IMR-90 (cell line): ENCODE measurements around the gene UBE3B. TPM values are rescaled to one million over a fixed set of nuclear protein-coding genes. Genes with fewer than 3 reads are reported as not detected.

Experiments
- ATAC-seq: fragments of 200-7000 bp; cut with Tn5 transposase; 2 replicates; pipeline ENCODE4 v1.9.1; 2020; ENCODE audit warnings: low read depth, mild to moderate bottlenecking, moderate library complexity
- BruUV-seq: library from RNA; stranded (reverse); fragments of 400-500 nt; replicated peaks from 2 replicates; lab custom pipeline; 2021; lab: Mats Ljungman, UMichigan
- CTCF ChIA-PET: fragments of 300-600 bp; formaldehyde crosslinking; extraction: SDS; loops from one replicate; lab custom pipeline; 2021; ENCODE audit warnings: antibody characterized with exemption; lab: Yijun Ruan, JAX
- POLR2A ChIA-PET: fragments of 300-600 bp; sonication (Branson Sonifier 250); formaldehyde crosslinking; loops from one replicate; lab custom pipeline; 2022; ENCODE audit warnings: antibody characterized with exemption; ENCODE audit not compliant: unreplicated experiment; lab: Charles Lee
- DNase-seq: peaks from one replicate; pipeline ENCODE4 v3.0.0; 2013
- H2AFZ ChIP-seq: replicated peaks from 2 replicates; pipeline ENCODE3; 2013; ENCODE audit warnings: low read length, mild to moderate bottlenecking; ENCODE audit not compliant: poor library complexity
- H2AK5ac ChIP-seq: 2 replicates; pipeline ENCODE4 v1.6.1; 2013; ENCODE audit warnings: low read depth, low read length, inconsistent platforms
- H2AK9ac ChIP-seq: replicated peaks from 2 replicates; pipeline ENCODE3; 2013; ENCODE audit warnings: mild to moderate bottlenecking, low read depth, low read length, moderate library complexity; ENCODE audit not compliant: poor library complexity
- H2BK120ac ChIP-seq: 2 replicates; pipeline ENCODE4 v1.6.1; 2013; ENCODE audit warnings: low read depth, low read length, inconsistent platforms
- H2BK15ac ChIP-seq: 3 replicates; pipeline ENCODE4 v1.6.1; 2013; ENCODE audit warnings: low read depth, low read length, inconsistent platforms
- H2BK20ac ChIP-seq: 2 replicates; pipeline ENCODE4 v1.6.1; 2013; ENCODE audit warnings: low read depth, mild to moderate bottlenecking, inconsistent platforms, low read length, moderate library complexity
- H2BK5ac ChIP-seq: 2 replicates; pipeline ENCODE4 v1.6.1; 2013; ENCODE audit warnings: mild to moderate bottlenecking, low read depth, low read length, inconsistent platforms; ENCODE audit not compliant: poor library complexity, severe bottlenecking
- H3K14ac ChIP-seq: replicated peaks from 2 replicates; pipeline ENCODE4 v1.6.1; 2013; ENCODE audit warnings: low read depth, low read length, inconsistent platforms
- H3K18ac ChIP-seq: 2 replicates; pipeline ENCODE4 v1.6.1; 2013; ENCODE audit warnings: low read depth, low read length, control low read depth
- H3K23ac ChIP-seq: 2 replicates; pipeline ENCODE4 v1.6.1; 2013; ENCODE audit warnings: low read depth, low read length, inconsistent platforms
- H3K27ac ChIP-seq: 2 replicates; pipeline ENCODE4 v1.5.1; 2013; ENCODE audit warnings: mild to moderate bottlenecking, control low read depth, low read length; ENCODE audit not compliant: insufficient read depth
- H3K27me3 ChIP-seq: 2 replicates; pipeline ENCODE4 v1.6.1; 2013; ENCODE audit warnings: low read length; ENCODE audit not compliant: control insufficient read depth, insufficient read depth
- H3K36me3 ChIP-seq: 2 replicates; pipeline ENCODE4 v1.6.1; 2013; ENCODE audit warnings: low read length, mixed read lengths; ENCODE audit not compliant: control insufficient read depth, insufficient read depth
- H3K4ac ChIP-seq: 2 replicates; pipeline ENCODE4 v1.6.1; 2013; ENCODE audit warnings: low read depth, low read length, inconsistent platforms
- H3K4me1 ChIP-seq: 2 replicates; pipeline ENCODE4 v1.6.1; 2013; ENCODE audit warnings: low read length, mixed read lengths; ENCODE audit not compliant: control insufficient read depth, insufficient read depth
- H3K4me2 ChIP-seq: 2 replicates; pipeline ENCODE4 v1.6.1; 2013; ENCODE audit warnings: low read depth, mild to moderate bottlenecking, control low read depth, low read length, moderate library complexity
- H3K4me3 ChIP-seq: 2 replicates; pipeline ENCODE4 v1.5.1; 2013; ENCODE audit warnings: low read depth, mild to moderate bottlenecking, control low read depth, low read length, moderate library complexity; ENCODE audit not compliant: insufficient read depth
- H3K56ac ChIP-seq: 2 replicates; pipeline ENCODE4 v1.6.1; 2013; ENCODE audit warnings: low read length, inconsistent platforms; ENCODE audit not compliant: insufficient read depth; ENCODE audit errors: extremely low read depth
- H3K79me1 ChIP-seq, 2 experiments: 2 replicates each; pipeline ENCODE4 v1.6.1; 2013; ENCODE audit warnings: low read length in 2 of 2, inconsistent platforms in 1 of 2, low read depth in 1 of 2
- H3K9ac ChIP-seq: 2 replicates; pipeline ENCODE4 v1.6.1; 2013; ENCODE audit warnings: low read depth, low read length, control low read depth
- H3K9me1 ChIP-seq: 2 replicates; pipeline ENCODE4 v1.6.1; 2013; ENCODE audit warnings: low read length, inconsistent platforms; ENCODE audit not compliant: insufficient read depth
- H3K9me3 ChIP-seq: 2 replicates; pipeline ENCODE4 v1.6.1; 2013; ENCODE audit warnings: low read length; ENCODE audit not compliant: control insufficient read depth, insufficient read depth
- H4K20me1 ChIP-seq: 2 replicates; pipeline ENCODE4 v1.6.1; 2013; ENCODE audit warnings: low read length, inconsistent platforms; ENCODE audit not compliant: insufficient read depth
- H4K5ac ChIP-seq: 2 replicates; pipeline ENCODE4 v1.6.1; 2013; ENCODE audit warnings: mild to moderate bottlenecking, low read depth, low read length, control low read depth
- H4K8ac ChIP-seq, 2 experiments: 2 replicates each; pipeline ENCODE4 v1.6.1; 2013; ENCODE audit warnings: low read depth in 2 of 2, low read length in 2 of 2, control low read depth in 1 of 2, inconsistent platforms in 1 of 2
- H4K91ac ChIP-seq: 2 replicates; pipeline ENCODE4 v1.6.1; 2013; ENCODE audit warnings: low read depth, low read length, inconsistent platforms; ENCODE audit not compliant: insufficient read depth
- BHLHE40 ChIP-seq: fragments of 150-350 bp; IDR thresholded peaks from 2 replicates; pipeline ENCODE4 v1.6.1; 2016; ENCODE audit warnings: mild to moderate bottlenecking, low read depth, low read length
- CEBPB ChIP-seq: IDR thresholded peaks from 2 replicates; pipeline ENCODE4 v1.6.1; 2012; ENCODE audit warnings: low read depth, low read length, improper control_type of control experiment
- FOS ChIP-seq: fragments of 150-350 bp; IDR thresholded peaks from 2 replicates; pipeline ENCODE4 v1.6.1; 2016; ENCODE audit warnings: low read depth, low read length
- MAFK ChIP-seq: IDR thresholded peaks from 2 replicates; pipeline ENCODE4 v1.6.1; 2012; ENCODE audit warnings: low read depth, low read length, improper control_type of control experiment
- MAZ ChIP-seq: IDR thresholded peaks from 2 replicates; pipeline ENCODE4 v1.6.1; 2012; ENCODE audit warnings: low read depth, mild to moderate bottlenecking, low read length, improper control_type of control experiment, moderate library complexity, borderline replicate concordance
- RAD21 ChIP-seq: IDR thresholded peaks from 2 replicates; pipeline ENCODE4 v1.6.1; 2012; ENCODE audit warnings: low read length, improper control_type of control experiment
- RCOR1 ChIP-seq: IDR thresholded peaks from 2 replicates; pipeline ENCODE4 v1.6.1; 2012; ENCODE audit warnings: mild to moderate bottlenecking, low read length, improper control_type of control experiment; ENCODE audit not compliant: insufficient replicate concordance
- RFX5 ChIP-seq: IDR thresholded peaks from 2 replicates; pipeline ENCODE4 v1.8.0; 2012; ENCODE audit warnings: low read depth, mild to moderate bottlenecking, low read length, moderate library complexity
- SMC3 ChIP-seq: fragments of 150-350 bp; IDR thresholded peaks from 2 replicates; pipeline ENCODE4 v1.6.1; 2016; ENCODE audit warnings: low read depth, mild to moderate bottlenecking, antibody characterized with exemption, low read length, moderate library complexity
- WGBS, 2 experiments: methylation state at CpG; one replicate each; pipeline versions ENCODE4 v1.1.5 to v1.1.7; 2013; ENCODE audit warnings: missing lambda C conversion rate in 2 of 2; ENCODE audit not compliant: insufficient read length in 1 of 2; ENCODE audit errors: extremely low coverage in 2 of 2; 5-methylcytosine and 5-hydroxymethylcytosine counted together
- dilution Hi-C: fragments of 300-500 bp; cut with HindIII; formaldehyde crosslinking; loops from one replicate; pipeline ENCODE4 v1.14.3; 2018; ENCODE audit warnings: low sequenced_read_pairs; ENCODE audit not compliant: unreplicated experiment
- in situ Hi-C: fragments of 300-500 bp; cut with MboI; formaldehyde crosslinking; loops from 3 replicates; pipeline ENCODE4 v1.14.3; 2019; ENCODE audit warnings: low sequenced_read_pairs, inconsistent platforms, mixed read lengths
- intact Hi-C: fragments of 100-400 bp; cut with micrococcal nuclease; formaldehyde crosslinking; loops from 2 replicates; pipeline ENCODE4 v1.10.0; 2022
- polyA plus RNA-seq, 3 experiments: library from polyadenylated mRNA; depleted of rRNA; stranded (reverse); fragments of >200 nt; gene quantifications; 2 replicates each; pipeline ENCODE4 v1.2.3, GENCODE V29; 2012; ENCODE audit warnings: low replicate concordance in 1 of 3
- total RNA-seq: library from RNA; depleted of rRNA; stranded (reverse); fragments of >200 nt; gene quantifications from 2 replicates; pipeline ENCODE4 v1.2.3, GENCODE V29; 2012
- TF ChIP-seq, protein P1 (sequence below): conservative IDR thresholded peaks from 2 replicates; pipeline ENCODE4 v1.5.1; 2012; ENCODE audit warnings: mild to moderate bottlenecking, low read depth, low read length, improper control_type of control experiment
- TF ChIP-seq, protein P2 (sequence below): fragments of 150-350 bp; IDR thresholded peaks from 2 replicates; pipeline ENCODE4 v1.6.1; 2016; ENCODE audit warnings: low read depth, mild to moderate bottlenecking, low read length, moderate library complexity, borderline replicate concordance

The UBE3B gene
- total and polyA plus RNA-seq, 2 of the 4 experiments (the other 2 are of a cell fraction) = 18.8 to 24.9 TPM

DNA sequence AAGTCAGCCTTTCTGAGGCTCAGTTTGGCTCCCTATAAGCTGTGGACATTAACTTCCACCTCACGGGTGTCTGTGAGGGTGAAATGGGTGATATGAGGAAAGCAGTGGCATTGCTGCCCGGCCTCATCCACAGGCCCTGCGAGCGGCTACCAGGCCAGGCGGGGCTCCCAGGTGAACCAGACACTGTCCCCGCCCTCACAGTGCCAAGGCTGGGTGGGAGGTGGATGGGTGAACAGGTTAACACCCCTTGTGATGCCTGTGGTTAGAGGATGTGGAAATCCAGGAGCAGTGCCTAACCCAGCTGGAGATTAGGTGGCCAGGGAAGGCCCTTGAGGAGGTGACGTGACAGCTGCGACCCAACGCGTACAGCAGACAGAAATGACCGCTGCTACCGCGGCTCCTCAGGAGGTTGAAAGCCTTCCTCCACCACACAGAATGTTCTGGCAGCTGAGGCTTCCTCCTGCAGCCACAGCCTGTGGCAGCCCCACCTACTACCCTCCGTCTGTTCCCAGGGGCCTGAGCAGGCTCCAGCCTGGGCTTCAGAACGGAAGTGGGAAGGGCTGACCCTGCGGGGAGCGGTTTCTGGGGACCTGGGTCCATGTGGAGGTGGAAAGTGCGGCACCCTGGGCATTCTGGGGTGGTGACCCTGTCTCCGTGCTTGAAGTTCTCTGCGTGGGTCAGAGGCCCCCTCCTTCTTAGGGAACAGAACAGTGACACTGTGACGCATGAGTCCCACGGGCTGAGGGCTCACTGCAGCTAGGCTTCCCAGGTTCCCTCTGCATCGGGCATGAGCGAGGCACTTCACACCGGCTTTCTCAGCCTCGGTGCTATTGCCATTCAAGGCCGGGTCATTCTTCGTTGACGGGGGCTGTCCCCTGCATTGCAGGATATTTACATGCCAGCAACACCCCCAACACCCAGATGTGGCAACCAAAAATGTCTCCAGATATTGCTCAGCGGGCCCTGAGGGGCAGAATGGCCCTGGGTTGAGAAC is 86.2 kb downstream of the UBE3B start (continued):
- TF ChIP-seq MAFK = no peak

DNA sequence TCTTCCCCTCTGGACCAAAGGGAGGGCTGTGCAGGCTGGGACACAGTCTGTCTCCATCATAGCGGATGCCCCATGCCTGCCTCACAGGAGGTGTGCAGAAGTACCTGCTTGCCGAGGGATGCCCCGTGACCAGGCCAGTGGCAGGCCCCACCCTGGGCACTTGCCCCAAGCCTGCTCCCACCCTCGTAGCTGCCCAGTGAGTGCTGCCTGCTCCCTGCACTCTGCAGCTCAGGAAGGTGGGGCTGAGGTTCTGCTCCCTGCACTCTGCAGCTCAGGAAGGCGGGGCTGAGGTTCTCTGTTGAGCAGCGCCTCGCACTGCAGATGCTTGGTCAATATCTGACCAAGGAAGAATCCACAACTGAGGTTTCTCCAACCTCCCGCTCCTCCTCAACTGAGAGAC is 89.0 kb downstream of the UBE3B start:
- intact Hi-C loops = no loop called here
- H3K9me1 ChIP-seq = no peaks in the 10 kb centered on the region
- no peak overlapping the region for H3K14ac ChIP-seq
- 86% methylated on average over 1 of the region's 8 CpGs; no CpG with 5 or more reads in 1 of the 2 experiments for WGBS, 2 experiments
- in situ Hi-C loops = no loop called here
- no peak overlapping the region for H3K27ac ChIP-seq
- H3K9me3 ChIP-seq = 0 out of 2 replicates have a peak, but pooled peaks cover 2% of the 10 kb centered on the region
- peaks cover 6% of the 10 kb centered on the region for H3K36me3 ChIP-seq
- no peak overlapping the region for H2AFZ ChIP-seq
- no peak overlapping the region for H4K91ac ChIP-seq
- H3K9ac ChIP-seq = no peak overlapping the region
- H3K56ac ChIP-seq = no peak overlapping the region
- no peak overlapping the region for H2AK5ac ChIP-seq
- no peak overlapping the region for H4K5ac ChIP-seq
- TF ChIP-seq SMC3 = no peak
- no peak for TF ChIP-seq BHLHE40
- TF ChIP-seq RFX5 = no peak
- TF ChIP-seq FOS = no peak
- TF ChIP-seq, protein P1, sequence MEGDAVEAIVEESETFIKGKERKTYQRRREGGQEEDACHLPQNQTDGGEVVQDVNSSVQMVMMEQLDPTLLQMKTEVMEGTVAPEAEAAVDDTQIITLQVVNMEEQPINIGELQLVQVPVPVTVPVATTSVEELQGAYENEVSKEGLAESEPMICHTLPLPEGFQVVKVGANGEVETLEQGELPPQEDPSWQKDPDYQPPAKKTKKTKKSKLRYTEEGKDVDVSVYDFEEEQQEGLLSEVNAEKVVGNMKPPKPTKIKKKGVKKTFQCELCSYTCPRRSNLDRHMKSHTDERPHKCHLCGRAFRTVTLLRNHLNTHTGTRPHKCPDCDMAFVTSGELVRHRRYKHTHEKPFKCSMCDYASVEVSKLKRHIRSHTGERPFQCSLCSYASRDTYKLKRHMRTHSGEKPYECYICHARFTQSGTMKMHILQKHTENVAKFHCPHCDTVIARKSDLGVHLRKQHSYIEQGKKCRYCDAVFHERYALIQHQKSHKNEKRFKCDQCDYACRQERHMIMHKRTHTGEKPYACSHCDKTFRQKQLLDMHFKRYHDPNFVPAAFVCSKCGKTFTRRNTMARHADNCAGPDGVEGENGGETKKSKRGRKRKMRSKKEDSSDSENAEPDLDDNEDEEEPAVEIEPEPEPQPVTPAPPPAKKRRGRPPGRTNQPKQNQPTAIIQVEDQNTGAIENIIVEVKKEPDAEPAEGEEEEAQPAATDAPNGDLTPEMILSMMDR = no peak
- no peak for TF ChIP-seq CEBPB
- TF ChIP-seq, protein P2, sequence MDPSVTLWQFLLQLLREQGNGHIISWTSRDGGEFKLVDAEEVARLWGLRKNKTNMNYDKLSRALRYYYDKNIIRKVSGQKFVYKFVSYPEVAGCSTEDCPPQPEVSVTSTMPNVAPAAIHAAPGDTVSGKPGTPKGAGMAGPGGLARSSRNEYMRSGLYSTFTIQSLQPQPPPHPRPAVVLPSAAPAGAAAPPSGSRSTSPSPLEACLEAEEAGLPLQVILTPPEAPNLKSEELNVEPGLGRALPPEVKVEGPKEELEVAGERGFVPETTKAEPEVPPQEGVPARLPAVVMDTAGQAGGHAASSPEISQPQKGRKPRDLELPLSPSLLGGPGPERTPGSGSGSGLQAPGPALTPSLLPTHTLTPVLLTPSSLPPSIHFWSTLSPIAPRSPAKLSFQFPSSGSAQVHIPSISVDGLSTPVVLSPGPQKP = no peak
- TF ChIP-seq RCOR1 = no peak
- no peak for TF ChIP-seq RAD21
- no peak for TF ChIP-seq MAZ
- no peaks in the 10 kb centered on the region for H3K27me3 ChIP-seq
- dilution Hi-C loops = no loop called here
- no peaks in the 10 kb centered on the region for H3K79me1 ChIP-seq
- POLR2A ChIA-PET = no interaction called here
- H2AK9ac ChIP-seq = no peak overlapping the region
- BruUV-seq = no TSS peak
- no peak overlapping the region for H3K23ac ChIP-seq
- CTCF ChIA-PET = no interaction called here
- DNase-seq (no peak), ATAC-seq (no peak)
- no peak overlapping the region for H2BK20ac ChIP-seq
- H3K18ac ChIP-seq = no peak overlapping the region
- no peak overlapping the region for H4K8ac ChIP-seq
- no peak overlapping the region for H2BK120ac ChIP-seq
- H3K4ac ChIP-seq = no peak overlapping the region
- H3K4me2 ChIP-seq = no peak overlapping the region
- H4K20me1 ChIP-seq = no peaks in the 10 kb centered on the region
- H3K4me1 ChIP-seq = no peaks in the 10 kb centered on the region
- H2BK5ac ChIP-seq = no peak overlapping the region
- no peak overlapping the region for H2BK15ac ChIP-seq
- H3K4me3 ChIP-seq = no peak overlapping the region
